Upper lobe of left lung (tissue), 4 donors: Measurements from ENCODE around the gene CHRNB4.

Source experiments
- EP300 ChIP-seq, 4 donors: sonication (generic); formaldehyde crosslinking; IDR thresholded peaks; one replicate each; pipeline ENCODE4 v1.5.1; 2017; ENCODE audit warnings: antibody characterized with exemption in 4 of 4, control low read depth in 2 of 4
- POLR2A ChIP-seq, 4 donors: fragments of 450-650 bp; IDR thresholded peaks; one replicate each; pipeline ENCODE4 v1.5.1; 2016 to 2017; ENCODE audit warnings: antibody characterized with exemption in 4 of 4, mild to moderate bottlenecking in 2 of 4
- TF ChIP-seq, protein P1 (sequence below), 6 experiments: fragments of 450-650 bp in 4 of 6; fragments of 200-600 bp in 2 of 6; sonication (generic) in 2 of 6; IDR thresholded peaks; one replicate each; pipeline ENCODE4 v1.5.1; 2016 to 2019; ENCODE audit warnings: antibody characterized with exemption in 6 of 6

DNA sequence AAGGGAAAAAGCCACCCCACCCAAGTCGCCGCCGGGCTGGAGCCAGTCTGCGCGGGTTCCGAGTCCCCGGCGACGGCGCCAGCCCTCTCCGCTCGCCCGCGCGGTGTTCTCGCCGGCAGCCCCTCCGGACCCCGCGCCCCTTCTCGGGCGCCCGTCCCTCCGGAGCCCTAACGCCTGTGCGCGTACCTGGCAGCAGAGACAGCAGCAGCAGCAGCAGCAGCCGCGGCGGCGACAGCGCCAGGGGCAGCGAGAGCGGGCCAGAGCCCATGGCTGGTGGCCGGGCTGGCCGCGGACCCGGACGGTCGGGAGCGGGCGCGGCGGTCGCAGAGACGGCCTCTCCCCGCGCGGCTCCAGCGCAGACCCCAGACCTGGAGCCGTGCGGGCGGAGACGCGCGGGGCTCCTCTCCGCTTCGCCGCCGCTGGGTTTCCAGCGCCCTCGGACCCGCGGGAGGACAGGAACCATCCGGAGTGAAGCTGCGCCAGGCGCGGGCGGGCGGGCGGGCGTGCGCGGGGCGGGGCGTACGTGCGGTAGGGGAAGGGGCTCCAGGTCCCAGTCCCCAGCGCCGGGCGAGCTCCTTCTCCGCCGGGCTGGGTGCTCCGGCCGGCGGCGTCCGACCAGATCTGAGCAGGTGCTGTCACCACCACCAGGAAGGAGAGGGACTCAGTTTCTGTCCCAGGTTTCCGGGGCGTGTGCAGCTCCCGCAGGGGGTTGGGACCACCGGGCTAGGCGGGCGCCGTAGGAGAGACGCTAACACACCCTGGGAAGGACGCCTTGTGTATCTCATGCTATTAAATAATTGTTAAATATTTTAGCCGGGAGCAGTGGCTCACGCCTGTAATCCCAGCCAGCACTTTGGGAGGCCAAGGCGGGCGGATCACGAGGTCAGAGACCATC lies 20.2 kb downstream of the CHRNB4 start, which contains the start of gene CHRNA3:
- TF ChIP-seq POLR2A (IDR thresholded peaks at IDR 0.05), result no peak
- TF ChIP-seq, protein P1, sequence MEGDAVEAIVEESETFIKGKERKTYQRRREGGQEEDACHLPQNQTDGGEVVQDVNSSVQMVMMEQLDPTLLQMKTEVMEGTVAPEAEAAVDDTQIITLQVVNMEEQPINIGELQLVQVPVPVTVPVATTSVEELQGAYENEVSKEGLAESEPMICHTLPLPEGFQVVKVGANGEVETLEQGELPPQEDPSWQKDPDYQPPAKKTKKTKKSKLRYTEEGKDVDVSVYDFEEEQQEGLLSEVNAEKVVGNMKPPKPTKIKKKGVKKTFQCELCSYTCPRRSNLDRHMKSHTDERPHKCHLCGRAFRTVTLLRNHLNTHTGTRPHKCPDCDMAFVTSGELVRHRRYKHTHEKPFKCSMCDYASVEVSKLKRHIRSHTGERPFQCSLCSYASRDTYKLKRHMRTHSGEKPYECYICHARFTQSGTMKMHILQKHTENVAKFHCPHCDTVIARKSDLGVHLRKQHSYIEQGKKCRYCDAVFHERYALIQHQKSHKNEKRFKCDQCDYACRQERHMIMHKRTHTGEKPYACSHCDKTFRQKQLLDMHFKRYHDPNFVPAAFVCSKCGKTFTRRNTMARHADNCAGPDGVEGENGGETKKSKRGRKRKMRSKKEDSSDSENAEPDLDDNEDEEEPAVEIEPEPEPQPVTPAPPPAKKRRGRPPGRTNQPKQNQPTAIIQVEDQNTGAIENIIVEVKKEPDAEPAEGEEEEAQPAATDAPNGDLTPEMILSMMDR (IDR thresholded peaks at IDR 0.05), result no peak
- no peak for TF ChIP-seq EP300 (IDR thresholded peaks at IDR 0.05)
